K562 (cell line): ENCODE data around the gene ITPR1. TPM values are rescaled to one million over a fixed set of nuclear protein-coding genes. Genes with fewer than 3 reads are reported as not detected.

Experiments used
- BRD4 ChIP-seq: fragments of 200-600 bp; sonication (generic); IDR thresholded peaks from 2 replicates; pipeline ENCODE4 v1.6.1; 2017; ENCODE audit warnings: inconsistent platforms
- CBX2 ChIP-seq: fragments of 200-600 bp; sonication (generic); IDR thresholded peaks from one replicate; pipeline ENCODE4 v1.6.1; 2012; ENCODE audit warnings: mild to moderate bottlenecking, low read length, inconsistent platforms; ENCODE audit not compliant: insufficient read depth, poor library complexity, severe bottlenecking
- KLF16 ChIP-seq: IDR thresholded peaks from 2 replicates; pipeline ENCODE4 v1.6.1; 2016; ENCODE audit warnings: antibody characterized with exemption
- MTA1 ChIP-seq: fragments of 450-650 bp; IDR thresholded peaks from 2 replicates; pipeline ENCODE4 v1.6.1; 2017; ENCODE audit warnings: borderline replicate concordance
- NR4A1 ChIP-seq, 2 experiments: fragments of 250-450 bp in 1 of 2; fragments of 450-650 bp in 1 of 2; sonication (Bioruptor Pico) in 1 of 2; IDR thresholded peaks; 2 replicates each; pipeline versions ENCODE4 v1.4.0 to v1.6.1; 2016 to 2020; ENCODE audit warnings: mild to moderate bottlenecking in 2 of 2, missing compliant biosample characterization in 1 of 2, missing genetic modification characterization in 1 of 2, moderate library complexity in 1 of 2
- POLR2G ChIP-seq: fragments of 200-400 bp; formaldehyde crosslinking; IDR thresholded peaks from 2 replicates; pipeline ENCODE4 v1.6.1; 2017; ENCODE audit warnings: low read depth, mild to moderate bottlenecking, antibody characterized with exemption, low read length, moderate library complexity
- SMAD4 ChIP-seq: fragments of 250-450 bp; sonication (Bioruptor Pico); conservative IDR thresholded peaks from 2 replicates; pipeline ENCODE4 v1.8.0; 2021; ENCODE audit warnings: inconsistent platforms, mild to moderate bottlenecking, moderate library complexity
- SREBF2 ChIP-seq: sonication (generic); formaldehyde crosslinking; IDR thresholded peaks from 2 replicates; pipeline ENCODE4 v1.4.0; 2020; ENCODE audit warnings: mild to moderate bottlenecking, missing genetic modification reagents
- STAT5A ChIP-seq: IDR thresholded peaks from 2 replicates; pipeline ENCODE4 v1.6.1; 2012; ENCODE audit warnings: low read length, inconsistent platforms, borderline replicate concordance
- ZNF134 ChIP-seq: fragments of 250-450 bp; sonication (Bioruptor Pico); conservative IDR thresholded peaks from 2 replicates; pipeline ENCODE4 v1.4.0; 2020
- ZNF165 ChIP-seq: fragments of 250-450 bp; sonication (Bioruptor Pico); IDR thresholded peaks from 2 replicates; pipeline ENCODE4 v1.4.0; 2020; ENCODE audit warnings: borderline replicate concordance
- ZNF175 ChIP-seq: fragments of 200-800 bp; sonication (Bioruptor generic); IDR thresholded peaks from 2 replicates; pipeline ENCODE4 v1.6.1; 2016; ENCODE audit warnings: low read depth, mild to moderate bottlenecking, missing genetic modification characterization, missing compliant biosample characterization
- ZNF263 ChIP-seq: sonication (generic); formaldehyde crosslinking; IDR thresholded peaks from 2 replicates; pipeline ENCODE4 v1.8.0; 2022; ENCODE audit warnings: mild to moderate bottlenecking, missing genetic modification reagents, borderline replicate concordance
- polyA plus RNA-seq, 8 experiments: library from polyadenylated mRNA; depleted of rRNA in 4 of 8; stranded (reverse) in 5 of 8; unstranded in 3 of 8; fragments of >200 nt; fragmentation: Nextera tagmentation in 2 of 8; fragmentation: Illumina TruSeq in 1 of 8; extraction: Ambion mirVana in 2 of 8; extraction: Trizol in 1 of 8; gene quantifications; 2 replicates each; pipeline versions ENCODE4 v1.2.1 to v1.2.3, GENCODE V29; 2011 to 2014; ENCODE audit warnings: inconsistent platforms in 1 of 8, missing spikeins in 1 of 8
- total RNA-seq, 7 experiments: library from RNA; depleted of rRNA in 6 of 7; stranded (reverse); fragments of >200 nt in 6 of 7; fragmentation: Illumina TruSeq in 2 of 7; extraction: Trizol in 2 of 7; gene quantifications; 2 replicates each; pipeline versions ENCODE4 v1.2.1 to v1.2.3, GENCODE V29; 2011 to 2021; ENCODE audit warnings: low replicate concordance in 1 of 7
- TF ChIP-seq, protein P1 (sequence below): fragments of 200-600 bp; sonication (generic); IDR thresholded peaks from one replicate; pipeline ENCODE4 v1.6.1; 2012; ENCODE audit warnings: mild to moderate bottlenecking, low read depth, low read length, inconsistent platforms
- TF ChIP-seq, protein P2 (sequence below): fragments of 250-450 bp; sonication (Bioruptor Pico); IDR thresholded peaks from 2 replicates; pipeline ENCODE4 v1.5.1; 2021; ENCODE audit warnings: mild to moderate bottlenecking
- TF ChIP-seq, protein P3 (sequence below): fragments of 250-450 bp; sonication (Bioruptor Pico); IDR thresholded peaks from 2 replicates; pipeline ENCODE4 v1.8.0; 2021; ENCODE audit warnings: moderate library complexity, mild to moderate bottlenecking, inconsistent platforms

ITPR1 gene
- total and polyA plus RNA-seq, 9 of the 15 experiments (the other 6 are each of a cell fraction or from before 2014, with no cell fraction given): 22.4 to 40.0 (median 27.4) TPM

DNA sequence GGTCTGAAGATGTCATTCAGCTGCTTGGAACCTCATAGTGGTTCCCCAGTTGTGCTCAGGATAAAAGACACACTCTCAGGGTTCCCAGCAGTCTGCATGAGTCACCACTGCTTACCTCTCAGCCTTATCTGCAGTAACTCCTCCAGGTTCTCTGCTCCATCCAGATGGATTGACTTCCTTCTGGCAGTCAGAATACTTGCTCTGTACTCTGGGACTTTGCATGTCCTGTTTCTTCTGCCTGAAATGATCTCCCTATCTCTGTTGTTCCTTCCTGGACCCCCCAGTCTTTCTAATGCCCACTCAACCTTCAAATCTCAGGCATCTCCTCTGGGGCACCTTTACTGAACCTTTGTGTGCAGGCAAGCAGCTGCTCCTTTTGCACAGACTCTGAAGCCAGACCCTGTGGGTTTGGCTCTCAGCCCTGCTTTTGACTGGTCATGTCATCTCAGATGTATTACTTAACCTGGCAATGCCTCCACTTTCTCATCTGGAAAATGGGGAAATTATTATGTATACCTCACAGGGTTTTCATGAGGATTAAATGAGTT is 38.4 kb downstream of the ITPR1 start (continued):
- TF ChIP-seq, protein P1, sequence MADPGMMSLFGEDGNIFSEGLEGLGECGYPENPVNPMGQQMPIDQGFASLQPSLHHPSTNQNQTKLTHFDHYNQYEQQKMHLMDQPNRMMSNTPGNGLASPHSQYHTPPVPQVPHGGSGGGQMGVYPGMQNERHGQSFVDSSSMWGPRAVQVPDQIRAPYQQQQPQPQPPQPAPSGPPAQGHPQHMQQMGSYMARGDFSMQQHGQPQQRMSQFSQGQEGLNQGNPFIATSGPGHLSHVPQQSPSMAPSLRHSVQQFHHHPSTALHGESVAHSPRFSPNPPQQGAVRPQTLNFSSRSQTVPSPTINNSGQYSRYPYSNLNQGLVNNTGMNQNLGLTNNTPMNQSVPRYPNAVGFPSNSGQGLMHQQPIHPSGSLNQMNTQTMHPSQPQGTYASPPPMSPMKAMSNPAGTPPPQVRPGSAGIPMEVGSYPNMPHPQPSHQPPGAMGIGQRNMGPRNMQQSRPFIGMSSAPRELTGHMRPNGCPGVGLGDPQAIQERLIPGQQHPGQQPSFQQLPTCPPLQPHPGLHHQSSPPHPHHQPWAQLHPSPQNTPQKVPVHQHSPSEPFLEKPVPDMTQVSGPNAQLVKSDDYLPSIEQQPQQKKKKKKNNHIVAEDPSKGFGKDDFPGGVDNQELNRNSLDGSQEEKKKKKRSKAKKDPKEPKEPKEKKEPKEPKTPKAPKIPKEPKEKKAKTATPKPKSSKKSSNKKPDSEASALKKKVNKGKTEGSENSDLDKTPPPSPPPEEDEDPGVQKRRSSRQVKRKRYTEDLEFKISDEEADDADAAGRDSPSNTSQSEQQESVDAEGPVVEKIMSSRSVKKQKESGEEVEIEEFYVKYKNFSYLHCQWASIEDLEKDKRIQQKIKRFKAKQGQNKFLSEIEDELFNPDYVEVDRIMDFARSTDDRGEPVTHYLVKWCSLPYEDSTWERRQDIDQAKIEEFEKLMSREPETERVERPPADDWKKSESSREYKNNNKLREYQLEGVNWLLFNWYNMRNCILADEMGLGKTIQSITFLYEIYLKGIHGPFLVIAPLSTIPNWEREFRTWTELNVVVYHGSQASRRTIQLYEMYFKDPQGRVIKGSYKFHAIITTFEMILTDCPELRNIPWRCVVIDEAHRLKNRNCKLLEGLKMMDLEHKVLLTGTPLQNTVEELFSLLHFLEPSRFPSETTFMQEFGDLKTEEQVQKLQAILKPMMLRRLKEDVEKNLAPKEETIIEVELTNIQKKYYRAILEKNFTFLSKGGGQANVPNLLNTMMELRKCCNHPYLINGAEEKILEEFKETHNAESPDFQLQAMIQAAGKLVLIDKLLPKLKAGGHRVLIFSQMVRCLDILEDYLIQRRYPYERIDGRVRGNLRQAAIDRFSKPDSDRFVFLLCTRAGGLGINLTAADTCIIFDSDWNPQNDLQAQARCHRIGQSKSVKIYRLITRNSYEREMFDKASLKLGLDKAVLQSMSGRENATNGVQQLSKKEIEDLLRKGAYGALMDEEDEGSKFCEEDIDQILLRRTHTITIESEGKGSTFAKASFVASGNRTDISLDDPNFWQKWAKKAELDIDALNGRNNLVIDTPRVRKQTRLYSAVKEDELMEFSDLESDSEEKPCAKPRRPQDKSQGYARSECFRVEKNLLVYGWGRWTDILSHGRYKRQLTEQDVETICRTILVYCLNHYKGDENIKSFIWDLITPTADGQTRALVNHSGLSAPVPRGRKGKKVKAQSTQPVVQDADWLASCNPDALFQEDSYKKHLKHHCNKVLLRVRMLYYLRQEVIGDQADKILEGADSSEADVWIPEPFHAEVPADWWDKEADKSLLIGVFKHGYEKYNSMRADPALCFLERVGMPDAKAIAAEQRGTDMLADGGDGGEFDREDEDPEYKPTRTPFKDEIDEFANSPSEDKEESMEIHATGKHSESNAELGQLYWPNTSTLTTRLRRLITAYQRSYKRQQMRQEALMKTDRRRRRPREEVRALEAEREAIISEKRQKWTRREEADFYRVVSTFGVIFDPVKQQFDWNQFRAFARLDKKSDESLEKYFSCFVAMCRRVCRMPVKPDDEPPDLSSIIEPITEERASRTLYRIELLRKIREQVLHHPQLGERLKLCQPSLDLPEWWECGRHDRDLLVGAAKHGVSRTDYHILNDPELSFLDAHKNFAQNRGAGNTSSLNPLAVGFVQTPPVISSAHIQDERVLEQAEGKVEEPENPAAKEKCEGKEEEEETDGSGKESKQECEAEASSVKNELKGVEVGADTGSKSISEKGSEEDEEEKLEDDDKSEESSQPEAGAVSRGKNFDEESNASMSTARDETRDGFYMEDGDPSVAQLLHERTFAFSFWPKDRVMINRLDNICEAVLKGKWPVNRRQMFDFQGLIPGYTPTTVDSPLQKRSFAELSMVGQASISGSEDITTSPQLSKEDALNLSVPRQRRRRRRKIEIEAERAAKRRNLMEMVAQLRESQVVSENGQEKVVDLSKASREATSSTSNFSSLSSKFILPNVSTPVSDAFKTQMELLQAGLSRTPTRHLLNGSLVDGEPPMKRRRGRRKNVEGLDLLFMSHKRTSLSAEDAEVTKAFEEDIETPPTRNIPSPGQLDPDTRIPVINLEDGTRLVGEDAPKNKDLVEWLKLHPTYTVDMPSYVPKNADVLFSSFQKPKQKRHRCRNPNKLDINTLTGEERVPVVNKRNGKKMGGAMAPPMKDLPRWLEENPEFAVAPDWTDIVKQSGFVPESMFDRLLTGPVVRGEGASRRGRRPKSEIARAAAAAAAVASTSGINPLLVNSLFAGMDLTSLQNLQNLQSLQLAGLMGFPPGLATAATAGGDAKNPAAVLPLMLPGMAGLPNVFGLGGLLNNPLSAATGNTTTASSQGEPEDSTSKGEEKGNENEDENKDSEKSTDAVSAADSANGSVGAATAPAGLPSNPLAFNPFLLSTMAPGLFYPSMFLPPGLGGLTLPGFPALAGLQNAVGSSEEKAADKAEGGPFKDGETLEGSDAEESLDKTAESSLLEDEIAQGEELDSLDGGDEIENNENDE: no peak
- TF ChIP-seq, protein P2, sequence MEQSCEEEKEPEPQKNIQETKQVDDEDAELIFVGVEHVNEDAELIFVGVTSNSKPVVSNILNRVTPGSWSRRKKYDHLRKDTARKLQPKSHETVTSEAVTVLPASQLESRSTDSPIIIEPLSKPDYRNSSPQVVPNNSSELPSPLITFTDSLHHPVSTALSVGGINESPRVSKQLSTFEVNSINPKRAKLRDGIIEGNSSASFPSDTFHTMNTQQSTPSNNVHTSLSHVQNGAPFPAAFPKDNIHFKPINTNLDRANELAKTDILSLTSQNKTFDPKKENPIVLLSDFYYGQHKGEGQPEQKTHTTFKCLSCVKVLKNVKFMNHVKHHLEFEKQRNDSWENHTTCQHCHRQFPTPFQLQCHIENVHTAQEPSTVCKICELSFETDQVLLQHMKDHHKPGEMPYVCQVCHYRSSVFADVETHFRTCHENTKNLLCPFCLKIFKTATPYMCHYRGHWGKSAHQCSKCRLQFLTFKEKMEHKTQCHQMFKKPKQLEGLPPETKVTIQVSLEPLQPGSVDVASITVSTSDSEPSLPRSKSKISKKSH: no peak
- TF ChIP-seq ZNF263 (CRISPR knock-in tag): peak; percentile 69; the same call in 1 of the 2 replicates
- no peak for TF ChIP-seq ZNF165 (CRISPR knock-in tag)
- TF ChIP-seq NR4A1 (CRISPR knock-in tag; IDR thresholded peaks at IDR 0.05): no peak
- TF ChIP-seq NR4A1 (tag; IDR thresholded peaks at IDR 0.05): no peak
- TF ChIP-seq STAT5A: peak; percentile 79
- TF ChIP-seq, protein P3, sequence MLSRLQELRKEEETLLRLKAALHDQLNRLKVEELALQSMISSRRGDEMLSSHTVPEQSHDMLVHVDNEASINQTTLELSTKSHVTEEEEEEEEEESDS (CRISPR knock-in tag): no peak
- no peak for TF ChIP-seq CBX2
- TF ChIP-seq ZNF175 (CRISPR knock-in tag): no peak
- no peak for TF ChIP-seq ZNF134 (CRISPR knock-in tag)
- peak; percentile 85 for TF ChIP-seq KLF16
- TF ChIP-seq SREBF2 (CRISPR knock-in tag): no peak
- no peak for TF ChIP-seq BRD4
- TF ChIP-seq POLR2G: no peak
- TF ChIP-seq MTA1: peak; percentile 90
- peak; percentile 82 for TF ChIP-seq SMAD4 (CRISPR knock-in tag)
